Activated T-helper 1 cell treated with anti-CD3 and anti-CD28 coated beads, Interleukin-12 subunit alpha, Interleukin-12 subunit beta, Interleukin-2, Interleukin-4 antibody, amounts not matched to agents 30 ng/mL and 10 ng/mL and 1 ng/mL, durations not matched to agents 14 hours and 24 hours and 36 hours (primary cell): ENCODE results near the gene PACS1. TPM values are rescaled to one million over a fixed set of nuclear protein-coding genes. Genes with fewer than 3 reads are reported as not detected.
A peak's percentile ranks its signal among the peaks of the same experiment; 100 is the strongest.
"Not testable (repeated sequence)": the region's sequence is repeated elsewhere in the genome, so short reads cannot be mapped to it uniquely, and the experiment has no call there.

Experiments
- DNase-seq: peaks from one replicate; pipeline ENCODE4 v3.0.0; 2021; ENCODE audit warnings: low spot score
- H3K27ac Mint-ChIP-seq: one replicate; pipeline ENCODE4 v1.8.0; 2021; ENCODE audit warnings: mild to moderate bottlenecking, mixed read lengths
- H3K27me3 Mint-ChIP-seq: one replicate; pipeline ENCODE4 v1.8.0; 2022; ENCODE audit warnings: mild to moderate bottlenecking, moderate library complexity, mixed read lengths; ENCODE audit not compliant: insufficient read depth
- H3K36me3 Mint-ChIP-seq: one replicate; pipeline ENCODE4 v1.8.0; 2021; ENCODE audit warnings: low read depth, mixed read lengths
- H3K4me1 Mint-ChIP-seq: one replicate; pipeline ENCODE4 v1.8.0; 2021; ENCODE audit warnings: low read depth, mixed read lengths
- H3K4me3 Mint-ChIP-seq: one replicate; pipeline ENCODE4 v1.8.0; 2021; ENCODE audit warnings: mild to moderate bottlenecking, moderate library complexity, mixed read lengths
- H3K9me3 Mint-ChIP-seq: one replicate; pipeline ENCODE4 v1.8.0; 2021; ENCODE audit warnings: mixed read lengths
- intact Hi-C: fragments of 100-400 bp; cut with micrococcal nuclease; formaldehyde crosslinking; loops from one replicate; pipeline ENCODE4 v1.15.1; 2024
- total RNA-seq: library from RNA; stranded (reverse); gene quantifications from 2 replicates; pipeline ENCODE4 v1.2.3, GENCODE V29; 2022

PACS1 gene
- total RNA-seq = 80.4 and 89.5 TPM in 2 replicates

DNA sequence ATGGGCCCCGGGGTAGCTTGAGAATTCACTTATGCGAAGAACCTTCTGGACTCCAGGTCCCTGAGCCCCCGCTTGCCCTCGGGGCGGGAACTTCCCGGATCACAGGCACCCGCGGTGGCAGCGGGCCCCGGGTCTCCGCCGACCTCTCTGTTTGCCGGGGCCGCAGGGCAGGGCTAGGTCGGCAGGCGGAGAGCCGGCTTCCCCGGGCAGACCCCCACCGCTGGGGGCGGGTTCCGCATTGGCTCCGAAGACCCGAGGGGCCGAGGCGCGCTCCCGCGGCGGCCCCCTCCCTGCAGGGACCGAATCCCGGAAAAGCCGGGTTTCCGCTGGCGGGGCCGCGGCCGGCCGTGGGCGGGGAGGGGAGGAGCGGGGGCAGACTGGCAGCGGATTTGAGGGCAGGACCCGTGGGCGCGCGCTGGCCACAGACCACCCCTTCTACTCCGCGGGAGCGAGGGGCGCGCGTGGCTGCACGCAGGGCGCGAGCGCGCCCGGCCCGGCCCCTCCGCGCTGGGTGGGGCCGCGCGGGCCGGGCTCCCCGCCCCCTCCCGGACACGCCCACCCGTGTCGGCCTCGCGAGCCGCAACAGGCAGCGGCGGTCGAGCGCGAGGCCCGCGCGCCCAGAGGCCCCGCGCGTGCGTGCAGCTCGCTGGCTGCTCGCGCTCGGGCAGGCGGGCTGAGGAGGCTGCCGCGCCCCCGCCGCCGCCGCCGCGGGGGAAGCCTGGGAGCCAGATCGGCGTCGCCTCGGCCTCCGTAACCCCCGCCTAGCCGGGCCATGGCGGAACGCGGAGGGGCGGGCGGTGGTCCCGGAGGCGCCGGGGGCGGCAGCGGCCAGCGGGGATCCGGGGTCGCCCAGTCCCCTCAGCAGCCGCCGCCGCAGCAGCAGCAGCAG lies at the start of gene PACS1:
PACS1 (plus strand) TSS at position 558 of the 889 bp plus-strand sequence; CDS start at position 773, 215 bp downstream.
- Mint-ChIP-seq H3K4me1 (peaks cover 70% of the 10 kb centered on the region), H3K4me3 (peak within 1 kb of the TSS; percentile 95), H3K9me3 (no peaks in the 10 kb centered on the region), H3K36me3 (peaks cover 52% of the 10 kb centered on the region), H3K27ac (peak within 1 kb of the TSS; percentile 91), H3K27me3 (no peaks in the 10 kb centered on the region)
- peak; percentile 78 for DNase-seq
- intact Hi-C loops = loop anchor here (1.0 to 5.0 kb wide), 4 partner anchors 18 to 197 kb away; partner anchors contain the start of genes RAB1B and SF3B2

DNA sequence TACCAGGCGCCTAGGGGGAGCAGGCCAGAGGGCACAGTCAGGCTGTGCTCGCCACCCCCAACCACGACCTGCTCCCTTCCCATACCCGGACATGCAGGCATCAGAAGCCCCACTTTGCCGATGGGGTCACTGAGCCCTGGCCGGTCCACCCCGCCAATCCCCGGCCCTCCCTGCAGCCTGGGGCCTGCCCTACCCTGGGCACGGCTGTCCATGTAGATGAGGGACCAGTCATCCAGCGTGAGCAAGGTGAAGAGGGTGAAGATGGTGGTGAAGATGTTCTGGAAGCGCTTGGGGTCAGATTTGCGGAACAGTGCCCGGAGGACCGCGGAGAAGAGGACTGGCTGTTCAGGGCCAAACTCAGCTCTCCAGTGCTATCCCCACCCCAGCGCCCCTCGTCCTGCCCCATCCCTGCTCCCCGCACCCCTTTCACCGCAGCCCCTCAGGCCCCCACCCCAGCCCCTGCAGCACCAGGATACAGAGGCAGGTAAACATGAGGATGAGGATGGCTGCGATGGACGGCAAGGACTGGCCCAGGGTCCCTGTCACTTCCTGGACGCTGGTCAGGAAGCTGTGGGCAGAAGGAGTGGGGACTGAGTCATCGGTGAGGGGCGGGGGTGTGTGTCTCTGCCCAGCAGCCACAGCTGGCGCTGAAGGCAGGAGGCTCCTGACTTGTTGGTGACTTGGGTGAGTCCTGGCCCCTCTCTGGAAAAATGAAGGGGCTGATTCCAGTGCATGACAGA lies 49.3 kb upstream of the PACS1 start:
- intact Hi-C loops = no loop called here
- Mint-ChIP-seq H3K27me3 (peaks cover 8% of the 10 kb centered on the region), H3K4me1 (peaks cover 13% of the 10 kb centered on the region), H3K4me3 (peak overlapping the region; percentile 5), H3K27ac (peak overlapping the region; percentile 61), H3K9me3 (no peaks in the 10 kb centered on the region), H3K36me3 (no peaks in the 10 kb centered on the region)
- DNase-seq = no peak

DNA sequence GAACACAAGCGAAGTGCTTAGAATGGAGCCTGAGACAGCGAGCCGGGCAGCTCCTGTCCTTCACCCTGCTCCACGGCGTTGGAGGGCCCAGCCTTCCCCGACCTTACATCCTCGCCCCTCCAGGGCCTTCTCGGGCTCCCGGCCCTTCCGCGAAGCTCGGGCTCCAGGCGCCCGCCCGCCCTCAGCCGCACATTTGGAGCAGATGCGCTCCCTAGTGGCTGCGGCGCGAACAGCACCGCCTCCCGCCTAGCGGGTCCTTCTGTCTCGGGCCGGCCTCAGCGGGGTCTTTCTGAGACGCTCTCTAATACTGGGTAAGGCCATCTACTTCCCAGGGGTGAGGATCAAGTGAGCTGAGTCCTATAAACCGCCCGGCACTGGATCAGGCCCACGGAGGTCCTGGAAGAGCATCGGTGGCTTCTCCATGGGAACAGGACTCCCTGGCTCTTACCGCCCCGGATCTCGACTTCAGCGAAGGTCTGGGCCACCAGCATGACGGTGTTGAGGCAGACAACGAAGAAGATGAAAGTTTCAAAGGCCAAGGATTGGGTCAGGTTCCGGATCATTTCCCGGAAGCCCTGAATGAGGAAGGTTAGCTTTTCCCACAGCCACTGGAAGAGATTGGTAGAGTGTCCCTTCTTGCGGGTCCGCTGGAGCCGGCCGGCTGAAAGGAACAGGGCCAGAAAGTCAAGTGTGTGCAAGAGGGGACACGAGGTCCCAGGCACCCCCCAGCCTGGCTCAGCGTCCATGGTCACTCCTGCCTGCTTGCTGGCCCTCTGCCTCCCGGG lies 47.5 kb upstream of the PACS1 start:
- Mint-ChIP-seq H3K27ac (no peak overlapping the region), H3K4me3 (peak overlapping the region; percentile 12), H3K36me3 (no peaks in the 10 kb centered on the region), H3K9me3 (no peaks in the 10 kb centered on the region), H3K4me1 (peaks cover 8% of the 10 kb centered on the region), H3K27me3 (peaks cover 8% of the 10 kb centered on the region)
- intact Hi-C loops = loop anchor here (1.0 kb wide), 3 partner anchors 20 to 33 kb away; partner anchors contain the start of genes BANF1 and EIF1AD
- DNase-seq = peak; percentile 73

DNA sequence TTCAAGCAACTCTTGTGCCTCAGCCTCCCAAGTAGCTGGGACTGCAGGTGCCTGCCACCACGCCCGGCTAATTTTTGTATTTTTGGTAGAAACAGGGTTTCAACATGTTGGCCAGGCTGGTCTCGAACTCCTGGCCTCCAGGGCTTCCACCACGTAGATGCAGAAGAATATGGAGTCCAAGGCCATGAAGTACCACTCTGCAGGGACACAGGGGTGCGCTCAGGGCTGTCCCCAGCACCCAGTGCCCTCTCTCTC lies 47.0 kb upstream of the PACS1 start:
- intact Hi-C loops, H3K36me3 Mint-ChIP-seq, H3K4me3 Mint-ChIP-seq, H3K27me3 Mint-ChIP-seq, DNase-seq, H3K4me1 Mint-ChIP-seq, H3K27ac Mint-ChIP-seq, H3K9me3 Mint-ChIP-seq: not testable (repeated sequence)

DNA sequence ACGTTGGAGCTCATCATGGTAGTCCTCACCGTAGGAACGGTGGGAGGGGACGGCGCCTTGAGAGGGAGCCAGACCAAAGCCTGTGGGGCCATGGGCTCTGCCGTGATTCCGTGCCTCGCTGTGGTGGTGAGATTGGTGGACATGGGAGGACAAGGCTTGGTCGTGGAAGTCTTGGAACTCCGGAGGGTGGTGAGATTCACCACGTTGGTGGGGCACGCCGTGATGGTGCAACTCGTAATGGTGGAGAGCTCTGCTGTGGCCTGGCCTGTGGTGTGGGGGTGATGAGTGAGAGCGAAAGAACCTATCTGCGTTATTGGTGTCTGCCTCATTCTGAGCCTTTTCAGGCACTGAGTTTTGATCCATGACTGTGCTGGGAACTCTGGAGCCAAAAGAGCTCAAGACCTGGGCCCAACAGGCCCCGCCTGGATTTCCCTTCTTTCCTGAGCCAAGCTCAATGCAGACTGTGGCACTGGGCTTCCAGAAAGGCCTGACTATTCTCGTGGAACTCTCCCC lies 44.0 kb upstream of the PACS1 start, which contains the start of gene CATSPER1:
CATSPER1 (minus strand) TSS at position 463 of the 513 bp plus-strand sequence; CDS start at position 363, 100 bp downstream.
- Mint-ChIP-seq H3K9me3 (no peaks in the 10 kb centered on the region), H3K4me1 (peaks cover 6% of the 10 kb centered on the region), H3K4me3 (no peak within 1 kb of the TSS), H3K36me3 (no peaks in the 10 kb centered on the region), H3K27ac (no peak within 1 kb of the TSS), H3K27me3 (peaks cover 13% of the 10 kb centered on the region)
- no peak for DNase-seq
- intact Hi-C loops = no loop called here

DNA sequence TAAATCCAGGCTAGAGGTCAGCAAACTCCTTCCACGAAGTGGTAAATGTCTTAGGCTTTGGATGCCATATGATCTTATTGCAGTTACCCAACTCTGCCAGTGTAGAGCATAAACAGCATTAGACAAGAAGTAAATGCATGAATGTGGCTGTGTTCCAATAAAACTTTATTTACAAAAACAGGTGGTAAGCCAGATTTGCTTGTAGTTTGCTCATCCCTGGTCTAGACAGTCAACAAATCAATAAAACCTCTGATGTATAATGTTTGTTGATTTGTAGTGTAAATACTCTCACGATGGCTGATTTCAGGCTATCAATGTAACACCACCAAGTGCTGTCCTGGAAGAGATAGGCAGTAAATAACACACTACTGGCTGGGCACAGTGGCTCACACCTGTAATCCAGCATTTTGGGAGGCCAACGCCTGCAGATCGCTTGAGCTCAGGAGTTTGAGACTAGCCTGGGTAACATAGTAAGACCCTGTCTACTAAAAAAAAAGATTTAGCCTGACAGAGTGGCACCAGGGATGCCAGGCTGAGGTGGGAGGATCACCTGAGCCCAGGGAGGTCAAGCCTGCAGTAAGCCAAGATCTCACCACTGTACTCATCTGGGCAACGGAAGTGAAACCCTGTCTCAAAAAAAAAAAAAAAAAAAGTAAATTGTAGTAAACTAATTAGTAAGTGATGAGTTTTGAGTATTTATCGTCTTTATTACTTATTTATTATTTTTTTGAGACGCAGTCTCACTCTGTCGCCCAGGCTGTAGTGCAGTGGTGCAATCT lies 36.9 kb upstream of the PACS1 start:
- Mint-ChIP-seq H3K36me3 (no peaks in the 10 kb centered on the region), H3K27me3 (peaks cover 8% of the 10 kb centered on the region), H3K4me3 (no peak overlapping the region), H3K9me3 (no peaks in the 10 kb centered on the region), H3K27ac (no peak overlapping the region), H3K4me1 (no peaks in the 10 kb centered on the region)
- intact Hi-C loops = no loop called here
- no peak for DNase-seq

DNA sequence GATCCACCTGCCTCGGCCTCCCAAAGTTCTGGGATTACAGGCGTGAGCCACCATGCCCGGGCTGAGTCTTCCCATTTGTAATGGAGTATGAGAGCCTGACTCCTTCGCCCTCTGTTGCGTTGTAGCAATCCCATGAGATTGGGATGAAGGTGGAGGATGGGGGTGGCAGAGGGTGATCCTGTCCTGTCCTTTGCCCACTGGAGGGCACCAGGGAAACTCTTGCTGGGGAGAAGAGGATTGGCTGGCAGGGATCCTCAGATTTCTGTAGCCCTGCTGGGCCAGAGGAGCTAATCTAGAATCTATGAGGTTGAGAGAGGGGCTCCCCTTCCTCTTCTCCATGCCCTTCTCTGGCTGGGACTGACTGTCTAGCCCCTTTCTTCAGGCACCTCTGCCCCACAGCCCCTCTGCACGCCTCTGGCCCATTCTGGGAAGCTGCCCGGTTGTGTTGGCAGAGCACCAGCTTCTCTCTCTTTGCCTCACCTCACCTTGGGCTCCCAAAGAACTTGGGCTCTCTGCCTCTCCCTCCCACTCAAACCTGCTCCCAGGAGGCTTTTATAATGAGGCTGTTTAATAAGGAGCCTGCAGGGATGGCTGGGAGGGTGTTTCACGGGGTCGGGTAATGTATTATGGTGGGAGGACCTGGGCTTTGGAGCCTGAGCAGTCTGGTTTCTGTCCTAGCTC lies 34.3 kb upstream of the PACS1 start:
- intact Hi-C loops = no loop called here
- Mint-ChIP-seq H3K27ac (no peak overlapping the region), H3K9me3 (no peaks in the 10 kb centered on the region), H3K27me3 (peaks cover 10% of the 10 kb centered on the region), H3K36me3 (no peaks in the 10 kb centered on the region), H3K4me3 (no peak overlapping the region), H3K4me1 (no peaks in the 10 kb centered on the region)
- DNase-seq = no peak

DNA sequence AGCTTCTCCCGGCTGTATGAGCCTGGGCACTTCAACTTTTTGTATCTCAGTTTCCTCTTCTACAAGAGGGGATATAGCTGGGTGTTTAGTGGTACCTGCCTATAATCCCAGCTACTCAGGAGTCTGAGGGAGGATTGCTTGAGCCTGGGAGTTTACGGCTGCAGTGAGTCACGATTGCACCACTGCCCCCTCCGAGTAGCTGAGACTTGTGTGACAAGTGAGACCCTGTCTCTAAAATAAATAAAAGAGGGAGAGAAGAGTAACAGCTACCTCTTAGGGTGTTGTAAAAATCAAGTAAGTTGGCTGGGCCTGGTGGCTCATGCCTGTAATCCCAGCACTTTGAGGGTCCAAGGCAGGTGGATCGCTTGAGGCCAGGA lies 33.8 kb upstream of the PACS1 start:
- H3K4me1 Mint-ChIP-seq = no peaks in the 10 kb centered on the region
- peaks cover 10% of the 10 kb centered on the region for H3K27me3 Mint-ChIP-seq
- H3K9me3 Mint-ChIP-seq = no peaks in the 10 kb centered on the region
- DNase-seq = no peak
- intact Hi-C loops = no loop called here
- no peaks in the 10 kb centered on the region for H3K36me3 Mint-ChIP-seq
- H3K27ac Mint-ChIP-seq = no peak overlapping the region
- H3K4me3 Mint-ChIP-seq = no peak overlapping the region

DNA sequence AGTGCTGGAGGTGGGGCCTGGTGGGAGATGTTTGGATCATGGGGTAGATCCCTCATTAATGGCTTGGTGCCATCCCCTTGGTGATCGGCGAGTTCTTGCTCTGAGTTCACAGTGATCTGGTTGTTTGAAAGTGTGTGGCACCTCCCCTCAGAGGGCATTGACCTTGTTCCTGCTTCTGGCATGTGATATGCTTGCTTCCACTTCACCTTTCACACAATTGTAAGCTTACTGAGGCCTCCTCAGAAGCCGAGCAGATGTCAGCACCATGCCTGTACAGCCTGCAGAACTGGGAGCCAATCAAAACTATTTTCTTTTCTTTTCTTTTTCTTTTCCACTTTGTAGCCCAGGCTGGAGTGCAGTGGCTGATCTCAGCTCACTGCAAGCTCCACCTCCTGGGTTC lies 32.7 kb upstream of the PACS1 start:
- intact Hi-C loops = no loop called here
- H3K4me3 Mint-ChIP-seq = no peak overlapping the region
- no peak for DNase-seq
- no peaks in the 10 kb centered on the region for H3K36me3 Mint-ChIP-seq
- peaks cover 10% of the 10 kb centered on the region for H3K27me3 Mint-ChIP-seq
- no peaks in the 10 kb centered on the region for H3K4me1 Mint-ChIP-seq
- no peaks in the 10 kb centered on the region for H3K9me3 Mint-ChIP-seq
- no peak overlapping the region for H3K27ac Mint-ChIP-seq

DNA sequence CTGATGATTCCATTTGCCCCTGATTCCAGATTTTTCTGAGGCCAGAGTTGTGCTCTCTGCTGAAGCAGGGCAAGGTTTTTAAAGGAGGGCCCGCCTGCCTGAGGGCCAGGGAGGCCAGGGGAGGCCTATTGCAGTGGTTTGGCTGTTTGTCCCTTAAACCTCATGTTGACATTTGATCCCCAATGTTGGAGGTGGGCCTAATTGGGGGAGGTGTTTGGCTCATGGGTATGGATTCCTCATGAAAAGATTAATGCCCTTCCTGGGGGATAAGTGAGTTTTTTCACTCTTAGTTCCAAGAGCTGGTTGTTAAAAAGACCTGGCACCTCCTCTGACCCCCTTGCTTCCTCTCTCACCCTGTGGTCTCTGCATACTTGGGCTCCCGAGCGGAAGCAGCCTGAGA lies 30.3 kb upstream of the PACS1 start:
- no peaks in the 10 kb centered on the region for H3K36me3 Mint-ChIP-seq
- intact Hi-C loops = no loop called here
- H3K4me1 Mint-ChIP-seq = peaks cover 5% of the 10 kb centered on the region
- no peaks in the 10 kb centered on the region for H3K9me3 Mint-ChIP-seq
- no peak overlapping the region for H3K4me3 Mint-ChIP-seq
- DNase-seq = no peak
- peaks cover 13% of the 10 kb centered on the region for H3K27me3 Mint-ChIP-seq
- no peak overlapping the region for H3K27ac Mint-ChIP-seq

DNA sequence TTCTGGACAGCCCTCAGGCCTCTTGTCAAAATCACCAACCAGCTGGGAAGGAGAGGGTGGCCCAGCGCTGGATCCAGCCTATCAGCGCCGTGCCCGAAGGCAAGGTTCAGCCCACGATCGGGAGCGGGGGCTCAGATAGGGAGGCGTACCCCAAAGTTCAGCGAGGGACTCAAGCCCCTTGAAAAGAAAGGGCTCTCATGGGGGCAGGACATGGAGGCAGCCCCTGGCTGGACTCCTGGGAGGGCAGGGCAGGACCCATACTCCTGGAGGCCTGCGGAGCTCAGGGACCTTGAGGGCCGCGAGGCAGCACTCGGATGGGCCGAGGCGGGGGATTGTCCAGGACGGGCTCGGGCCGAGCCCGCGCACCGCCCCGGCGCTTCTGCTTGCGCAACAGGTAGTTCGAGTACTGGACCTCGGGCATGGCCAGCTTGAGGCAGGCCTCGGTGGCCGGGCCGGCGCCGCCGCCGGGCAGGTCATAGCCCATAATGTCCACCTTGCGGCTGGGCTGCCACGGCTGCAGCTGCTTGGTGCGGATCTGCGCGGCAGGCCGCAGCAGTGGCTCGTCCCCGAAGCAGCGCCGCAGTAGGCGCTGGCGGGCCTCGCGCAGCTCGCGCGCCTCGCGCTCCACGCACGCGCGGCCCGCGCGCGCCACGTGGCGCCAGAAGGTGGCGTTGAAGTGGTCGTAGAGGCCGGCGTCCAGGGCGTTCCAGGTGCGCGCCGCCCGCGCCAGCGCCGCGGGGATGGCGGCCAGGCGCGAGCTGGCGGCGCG lies 27.7 kb upstream of the PACS1 start:
- Mint-ChIP-seq H3K4me3 (no peak overlapping the region), H3K27me3 (peaks cover 9% of the 10 kb centered on the region), H3K4me1 (peaks cover 16% of the 10 kb centered on the region), H3K27ac (no peak overlapping the region), H3K9me3 (no peaks in the 10 kb centered on the region), H3K36me3 (no peaks in the 10 kb centered on the region)
- no peak for DNase-seq
- intact Hi-C loops = no loop called here
